Mucosa of descending colon (tissue), 3 donors: Measurements from ENCODE around the gene MRPS25. TPM values are rescaled to one million over a fixed set of nuclear protein-coding genes. Genes with fewer than 3 reads are reported as not detected.

Experiments
- ATAC-seq: fragments of 200-7000 bp; cut with Tn5 transposase; one replicate; pipeline ENCODE4 v1.9.1; 2020; ENCODE audit warnings: mild to moderate bottlenecking, moderate library complexity
- DNase-seq, 3 donors: peaks; one replicate each; pipeline ENCODE4 v3.0.0-alpha.2; 2020
- H3K36me3 ChIP-seq: fragments of 200-600 bp; one replicate; pipeline ENCODE4 v1.8.0; 2021; ENCODE audit warnings: low read depth, mild to moderate bottlenecking
- H3K4me1 ChIP-seq: fragments of 200-600 bp; one replicate; pipeline ENCODE4 v1.8.0; 2021; ENCODE audit warnings: low read depth, mild to moderate bottlenecking
- H3K4me3 ChIP-seq: fragments of 200-600 bp; one replicate; pipeline ENCODE4 v1.8.0; 2021; ENCODE audit warnings: mild to moderate bottlenecking
- H3K9me3 ChIP-seq: fragments of 200-600 bp; one replicate; pipeline ENCODE4 v1.8.0; 2021; ENCODE audit warnings: mild to moderate bottlenecking
- CTCF ChIP-seq: fragments of 200-600 bp; IDR thresholded peaks from one replicate; pipeline ENCODE4 v1.8.0; 2022; ENCODE audit warnings: antibody characterized with exemption, mild to moderate bottlenecking
- intact Hi-C, 2 donors: fragments of 100-400 bp; cut with DNase I in 1 of 2; cut with micrococcal nuclease in 1 of 2; formaldehyde crosslinking; loops; one replicate each; pipeline versions ENCODE4 v1.11.0 to v1.11.1; 2022; cut with DNase I, micrococcal nuclease
- total RNA-seq, 3 donors: library from RNA; stranded (reverse); fragmentation: NEBNext Ultra II Directional in 2 of 3; extraction: Animal tissue kit (Norgen Biotek cat#: 25700) in 2 of 3; gene quantifications; one replicate each; pipeline versions ENCODE4 v1.2.1 to v1.2.4, GENCODE V29; 2021 to 2023
- donor health status: DM: no; HTN: no; CAD: no; lungs with moderate emphysema.
- donor health status: DM: no; HTN: no; CAD: no.
- donor health status: DM: no; HTN: yes; CAD: no.

The MRPS25 gene
- total RNA-seq, 3 donors from 2014 or later: 72.1 to 84.0 (median 78.7) TPM

- no peaks in the 10 kb centered on the region for H3K9me3 ChIP-seq
These were observed 35.5 kb downstream of the MRPS25 start for GRCh38 chr3:15029625-15030024.

GRCh38 chr3:15023719-15024118, 41.4 kb downstream of the MRPS25 start:
- ATAC-seq (no peak), DNase-seq (no peak)
- H3K9me3 ChIP-seq: no peaks in the 10 kb centered on the region
- H3K4me1 ChIP-seq: no peaks in the 10 kb centered on the region
- intact Hi-C loops: no loop called here
- H3K36me3 ChIP-seq: peaks cover 9% of the 10 kb centered on the region
- TF ChIP-seq CTCF: no peak
- H3K4me3 ChIP-seq: no peak overlapping the region

More at GRCh38 chr3:15029625-15030024, 35.5 kb downstream of the MRPS25 start:
- Histone ChIP-seq H3K4me3 (no peak overlapping the region), H3K36me3 (peaks cover 2% of the 10 kb centered on the region), H3K4me1 (no peaks in the 10 kb centered on the region)
- no peak for TF ChIP-seq CTCF
- no peak for ATAC-seq
- DNase-seq: no peak
- intact Hi-C loops: no loop called here

GRCh38 chr3:15023249-15023648, 41.9 kb downstream of the MRPS25 start:
- no peak for TF ChIP-seq CTCF
- peaks cover 9% of the 10 kb centered on the region for H3K36me3 ChIP-seq
- H3K4me1 ChIP-seq: no peaks in the 10 kb centered on the region
- ATAC-seq (no peak), DNase-seq (no peak)
- H3K4me3 ChIP-seq: no peak overlapping the region
- no peaks in the 10 kb centered on the region for H3K9me3 ChIP-seq
- intact Hi-C loops: no loop called here

GRCh38 chr3:15017191-15017590, 47.9 kb downstream of the MRPS25 start:
- H3K9me3 ChIP-seq: no peaks in the 10 kb centered on the region
- H3K4me1 ChIP-seq: no peaks in the 10 kb centered on the region
- DNase-seq (no peak), ATAC-seq (no peak)
- peaks cover 4% of the 10 kb centered on the region for H3K36me3 ChIP-seq
- no peak overlapping the region for H3K4me3 ChIP-seq
- intact Hi-C loops: no loop called here
- TF ChIP-seq CTCF: no peak

- ATAC-seq (no peak), DNase-seq (no peak)
- peaks cover 4% of the 10 kb centered on the region for H3K36me3 ChIP-seq
- H3K9me3 ChIP-seq: no peaks in the 10 kb centered on the region
- no peaks in the 10 kb centered on the region for H3K4me1 ChIP-seq
- no peak for TF ChIP-seq CTCF
- intact Hi-C loops: no loop called here
- H3K4me3 ChIP-seq: no peak overlapping the region
These were observed 49.7 kb downstream of the MRPS25 start for GRCh38 chr3:15015456-15015855.

GRCh38 chr3:15014606-15015328, 50.3 kb downstream of the MRPS25 start:
- no peaks in the 10 kb centered on the region for H3K4me1 ChIP-seq
- no peak for TF ChIP-seq CTCF
- intact Hi-C loops: no loop called here
- ATAC-seq (no peak), DNase-seq (no peak)
- H3K4me3 ChIP-seq: no peak overlapping the region
- H3K9me3 ChIP-seq: no peaks in the 10 kb centered on the region
- H3K36me3 ChIP-seq: peaks cover 4% of the 10 kb centered on the region
